ENCODE results near the gene KLK13.

Gene KLK13

GRCh38 chr19:51066393-51067186, 1.7 kb upstream of the KLK13 start:
- no peak for FAIRE-seq
- DNase-seq (ENCODE audit: extremely low spot score, insufficient read length, low read depth) = no peak

GRCh38 chr19:51065221-51065960, 499 bp upstream of the KLK13 start:
- DNase-seq (ENCODE audit: extremely low spot score, insufficient read length, low read depth) (no peak), FAIRE-seq (no peak)

DNA sequence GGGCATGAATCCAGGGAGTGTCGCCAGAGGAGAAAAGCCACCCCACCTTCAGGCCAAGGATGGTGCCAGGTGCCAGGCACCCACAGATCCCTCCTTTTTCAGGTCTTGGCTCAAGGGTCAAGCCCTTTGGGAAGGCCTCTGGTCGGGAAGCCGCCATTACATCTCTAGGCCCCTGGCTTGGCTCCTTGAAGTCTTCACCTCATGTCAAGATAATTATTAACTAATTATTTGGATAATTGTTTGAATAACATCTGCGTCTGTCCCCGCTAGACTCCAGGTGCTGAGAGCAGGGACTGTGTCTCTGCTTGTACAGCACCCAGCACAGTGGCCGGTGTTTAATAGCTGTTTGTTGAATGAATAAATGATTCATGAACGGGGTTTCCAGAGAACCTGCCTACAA, 1.2 kb downstream of the KLK13 start:
- FAIRE-seq = no peak
- no peak for DNase-seq (ENCODE audit: extremely low spot score, insufficient read length, low read depth)

DNA sequence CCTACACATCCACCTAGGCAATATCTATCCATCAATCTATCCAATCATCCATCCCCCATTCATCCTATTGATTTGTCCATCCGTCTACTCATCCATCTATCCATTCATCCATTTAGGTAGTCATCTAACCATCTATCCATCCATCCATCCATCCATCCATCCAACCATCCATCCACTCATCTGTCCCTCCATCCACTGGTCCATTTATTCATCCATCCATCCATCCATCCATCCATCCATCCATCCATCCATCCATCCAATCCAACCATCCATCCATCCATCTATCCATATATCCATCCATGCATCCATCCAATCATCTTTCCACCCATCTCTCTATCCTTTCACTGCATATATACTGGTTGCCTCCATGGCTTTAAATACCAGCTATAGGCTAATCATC, 3.9 kb downstream of the KLK13 start:
- FAIRE-seq (no peak), DNase-seq (ENCODE audit: extremely low spot score, insufficient read length, low read depth) (no peak)

DNA sequence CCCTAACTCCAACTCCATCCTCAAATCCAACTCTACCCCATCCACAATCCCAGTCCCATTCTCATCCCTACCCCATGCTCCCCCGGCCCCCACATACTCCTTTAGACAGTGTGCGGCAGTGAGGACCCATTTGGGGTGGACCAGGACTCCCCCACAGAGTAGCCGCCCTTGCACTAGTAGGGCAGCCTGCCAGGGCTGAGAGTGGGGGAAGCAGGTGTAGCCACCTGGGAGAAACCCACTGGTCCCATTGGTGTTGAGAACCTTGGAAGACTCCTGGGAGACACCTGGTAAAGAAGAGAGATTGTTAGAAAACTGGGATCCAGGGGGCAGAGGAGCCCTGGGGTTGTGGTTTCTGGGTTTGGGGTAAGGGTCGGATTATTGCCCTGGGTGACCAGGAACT, 4.6 kb downstream of the KLK13 start:
- DNase-seq (ENCODE audit: extremely low spot score, insufficient read length, low read depth) (no peak), FAIRE-seq (no peak)

DNA sequence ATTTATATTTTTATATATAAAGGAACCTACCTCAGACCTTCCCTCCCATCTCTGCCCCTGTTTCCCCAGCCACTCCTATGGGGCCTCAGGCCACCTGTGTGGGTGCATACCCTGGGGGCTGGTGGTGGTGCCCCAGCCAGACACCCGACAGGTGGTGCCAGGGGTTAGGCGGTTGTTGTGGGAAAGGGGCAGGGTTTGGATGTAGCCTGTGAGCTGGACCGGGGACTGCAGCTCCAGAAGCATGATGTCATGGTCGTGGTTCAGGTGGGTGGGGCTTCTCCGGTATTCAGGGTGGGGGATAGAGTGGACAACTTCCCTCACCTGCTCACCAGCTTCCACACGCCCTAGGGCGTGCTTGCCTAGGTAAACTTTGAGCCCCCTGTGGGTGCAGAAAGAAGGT, 5.2 kb downstream of the KLK13 start:
- DNase-seq (ENCODE audit: extremely low spot score, insufficient read length, low read depth) (no peak), FAIRE-seq (no peak)

GRCh38 chr19:51055866-51056265, 9.0 kb downstream of the KLK13 start:
- FAIRE-seq = no peak
- DNase-seq (ENCODE audit: extremely low spot score, insufficient read length, low read depth) = no peak

DNA sequence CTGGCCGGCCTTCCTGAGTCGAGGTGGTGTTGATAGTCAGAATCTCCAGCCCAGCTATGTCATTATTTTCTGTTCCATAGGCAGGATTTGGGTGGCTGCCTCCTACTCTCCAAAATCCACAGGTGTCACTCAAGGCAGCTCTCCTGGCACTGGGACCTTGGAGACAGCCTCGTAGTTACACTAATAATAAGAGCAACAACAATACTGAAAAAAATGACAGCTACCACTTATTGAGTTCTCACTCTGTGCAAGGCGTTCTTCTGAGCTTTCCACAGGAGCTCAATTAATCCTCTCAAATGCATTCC, 17.9 kb downstream of the KLK13 start:
- FAIRE-seq (no peak), DNase-seq (ENCODE audit: extremely low spot score, insufficient read length, low read depth) (no peak)

- DNase-seq (ENCODE audit: extremely low spot score, insufficient read length, low read depth) = no peak
- FAIRE-seq = no peak
Measured at GRCh38 chr19:51044327-51044726, 20.6 kb downstream of the KLK13 start.

DNA sequence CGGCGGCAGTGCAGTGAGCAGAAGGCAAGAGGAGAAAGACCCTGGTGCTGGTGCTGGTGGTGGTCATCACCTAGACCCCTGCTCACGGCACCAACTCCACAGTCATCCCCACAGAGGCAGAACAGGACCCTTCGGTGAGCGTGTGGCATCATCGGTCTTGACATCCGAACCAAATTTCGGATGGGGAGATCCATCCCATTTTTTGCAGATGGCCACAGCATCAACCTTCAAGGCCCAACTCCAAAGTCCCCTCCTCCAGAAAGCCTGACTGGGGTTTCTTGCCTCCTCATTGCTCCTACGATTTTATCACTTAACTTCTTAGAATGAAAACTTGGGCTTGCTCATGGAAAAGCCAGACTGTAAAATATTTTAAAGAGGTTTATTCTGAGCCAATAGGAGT, 21.4 kb downstream of the KLK13 start:
- FAIRE-seq (no peak), DNase-seq (ENCODE audit: extremely low spot score, insufficient read length, low read depth) (no peak)

- FAIRE-seq (no peak), DNase-seq (ENCODE audit: extremely low spot score, insufficient read length, low read depth) (no peak)
Measured at GRCh38 chr19:51040151-51040550, 24.7 kb downstream of the KLK13 start.

- DNase-seq (ENCODE audit: extremely low spot score, insufficient read length, low read depth) = no peak
- FAIRE-seq = no peak
Measured at GRCh38 chr19:51036519-51036918, 28.4 kb downstream of the KLK13 start.

GRCh38 chr19:51034704-51035103, 30.2 kb downstream of the KLK13 start, which contains the start of gene KLK12:
TSS of gene KLK12 (minus strand) at chr19:51035002. CDS start at chr19:51034621, 381 bp downstream.
- DNase-seq (ENCODE audit: extremely low spot score, insufficient read length, low read depth) (no peak), FAIRE-seq (no peak)

DNA sequence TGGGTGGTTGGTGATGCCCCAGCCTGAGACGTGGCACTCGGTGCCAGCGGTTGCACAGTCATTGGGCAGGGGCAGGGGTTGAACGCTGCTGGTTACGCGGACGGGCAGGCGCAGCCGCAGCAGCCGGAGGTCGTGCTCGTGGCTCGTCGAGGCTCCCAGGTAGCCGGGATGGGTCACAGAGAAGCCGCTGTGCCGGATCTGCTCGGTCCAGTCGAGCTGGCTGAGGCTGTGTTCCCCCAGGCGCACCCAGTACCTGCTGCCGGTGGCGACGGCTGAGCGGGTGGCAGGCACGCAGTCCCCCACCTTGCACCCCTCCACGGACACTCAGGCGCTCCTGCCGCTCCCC, 33.0 kb downstream of the KLK13 start:
- DNase-seq (ENCODE audit: extremely low spot score, insufficient read length, low read depth) = no peak

GRCh38 chr19:51031220-51031879, 33.5 kb downstream of the KLK13 start:
- no peak for DNase-seq (ENCODE audit: extremely low spot score, insufficient read length, low read depth)
- FAIRE-seq = no peak

More for the DNA sequence above, 33.0 kb downstream of the KLK13 start:
- FAIRE-seq = no peak

- DNase-seq (ENCODE audit: extremely low spot score, insufficient read length, low read depth) (no peak), FAIRE-seq (no peak)
Measured at GRCh38 chr19:51030631-51031030, 34.3 kb downstream of the KLK13 start.

DNA sequence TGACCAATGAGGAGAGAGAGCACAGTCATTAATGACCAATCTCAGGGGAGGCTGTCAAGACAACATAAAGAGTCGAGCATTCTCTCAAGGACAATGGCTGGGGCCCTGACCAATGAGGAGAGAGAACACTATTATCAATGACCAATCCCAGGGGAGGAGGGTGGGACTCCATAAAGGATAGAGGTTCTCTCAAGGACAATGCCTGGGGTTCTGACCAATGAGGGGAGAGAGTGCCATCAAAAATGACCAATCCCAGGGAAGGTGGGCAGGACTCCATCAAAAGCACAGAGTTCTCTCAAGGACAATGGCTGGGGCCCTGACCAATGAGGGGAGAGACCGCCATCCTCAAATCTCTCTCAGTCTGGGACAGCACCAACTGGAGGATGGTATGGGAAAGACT, 35.2 kb downstream of the KLK13 start:
- DNase-seq (ENCODE audit: extremely low spot score, insufficient read length, low read depth) (no peak), FAIRE-seq (no peak)

DNA sequence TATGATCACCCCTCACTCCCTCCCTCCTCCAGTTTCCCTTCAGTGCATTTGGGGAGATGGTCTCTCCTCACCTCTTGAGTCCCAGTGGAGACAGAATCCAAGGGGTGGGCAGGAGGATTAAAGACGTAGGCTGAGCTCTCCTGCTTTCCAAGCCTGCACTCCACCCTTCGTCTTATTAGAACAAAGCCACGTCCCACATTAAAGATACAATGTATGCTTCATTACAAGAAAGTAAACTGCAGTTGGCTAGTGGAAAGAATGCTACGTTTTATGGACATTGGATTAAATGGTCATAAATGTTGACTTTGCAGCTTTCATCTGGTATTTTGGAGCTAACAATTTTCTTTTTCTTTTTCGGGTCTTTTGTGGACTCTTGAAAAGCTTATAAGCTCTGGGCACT, 37.0 kb downstream of the KLK13 start:
- no peak for DNase-seq (ENCODE audit: extremely low spot score, insufficient read length, low read depth)
- no peak for FAIRE-seq

GRCh38 chr19:51027126-51027806, 37.6 kb downstream of the KLK13 start:
- FAIRE-seq = no peak
- no peak for DNase-seq (ENCODE audit: extremely low spot score, insufficient read length, low read depth)

GRCh38 chr19:51026554-51026831, 38.4 kb downstream of the KLK13 start, which contains the start of gene KLK11:
TSS of gene KLK11 (minus strand) at chr19:51026616. CDS start at chr19:51025631, 985 bp downstream.
- no peak for DNase-seq (ENCODE audit: extremely low spot score, insufficient read length, low read depth)
- FAIRE-seq = no peak
